OCI-LY1 (cell line): ENCODE results near the gene AJAP1.

ENCODE experiments used
- H2AFZ ChIP-seq: fragments of 200-600 bp; sonication (generic), shearing (Covaris generic); 2 replicates; pipeline ENCODE4 v1.6.0; 2014; ENCODE audit warnings: antibody characterized with exemption, mild to moderate bottlenecking, low read length
- H3F3A ChIP-seq: fragments of 200-600 bp; sonication (generic), shearing (Covaris generic); 2 replicates; pipeline ENCODE4 v1.6.0; 2014; ENCODE audit warnings: mild to moderate bottlenecking, antibody characterized with exemption, low read length, moderate library complexity; ENCODE audit not compliant: insufficient read depth
- H3K27ac ChIP-seq: fragments of 200-600 bp; sonication (generic); 2 replicates; pipeline ENCODE4 v1.5.1; 2014; ENCODE audit warnings: low read length, mixed run types, mild to moderate bottlenecking, low read depth; ENCODE audit not compliant: poor library complexity, severe bottlenecking
- H3K27me3 ChIP-seq: fragments of 200-600 bp; sonication (generic); 2 replicates; pipeline ENCODE4 v1.6.0; 2014; ENCODE audit warnings: antibody characterized with exemption, mild to moderate bottlenecking, low read length, moderate library complexity; ENCODE audit not compliant: insufficient read depth
- H3K36me3 ChIP-seq: fragments of 200-600 bp; sonication (generic); 2 replicates; pipeline ENCODE4 v1.6.1; 2014; ENCODE audit warnings: mild to moderate bottlenecking, antibody characterized with exemption, low read length, moderate library complexity, mixed read lengths; ENCODE audit not compliant: insufficient read depth
- H3K4me1 ChIP-seq: fragments of 200-600 bp; sonication (generic); 2 replicates; pipeline ENCODE4 v1.5.1; 2014; ENCODE audit warnings: mild to moderate bottlenecking, low read length, moderate library complexity; ENCODE audit not compliant: insufficient read depth, severe bottlenecking
- H3K4me2 ChIP-seq: fragments of 200-600 bp; sonication (generic), shearing (Covaris generic); 2 replicates; pipeline ENCODE4 v1.6.1; 2014; ENCODE audit warnings: low read length
- H3K4me3 ChIP-seq: fragments of 200-600 bp; sonication (generic); 2 replicates; pipeline ENCODE4 v1.5.1; 2014; ENCODE audit warnings: low read length, low read depth, mild to moderate bottlenecking, mixed read lengths; ENCODE audit not compliant: poor library complexity, severe bottlenecking
- H3K79me2 ChIP-seq: fragments of 200-600 bp; shearing (Covaris generic); 2 replicates; pipeline ENCODE4 v1.6.1; 2016; ENCODE audit warnings: mixed run types, low read length, mixed read lengths; ENCODE audit not compliant: insufficient read depth
- H3K9ac ChIP-seq: fragments of 200-600 bp; sonication (generic), shearing (Covaris generic); 2 replicates; pipeline ENCODE4 v1.6.1; 2014; ENCODE audit warnings: mild to moderate bottlenecking, low read length, mixed read lengths
- H3K9me2 ChIP-seq: fragments of 200-600 bp; sonication (generic), shearing (Covaris generic); 2 replicates; pipeline ENCODE4 v1.6.1; 2014; ENCODE audit warnings: low read depth, mild to moderate bottlenecking, low read length, mixed read lengths
- H3K9me3 ChIP-seq: fragments of 200-600 bp; shearing (Covaris generic); 2 replicates; pipeline ENCODE4 v1.6.1; 2014; ENCODE audit warnings: low read length, mixed read lengths
- H4K20me1 ChIP-seq: fragments of 200-600 bp; sonication (generic), shearing (Covaris generic); 2 replicates; pipeline ENCODE4 v1.6.0; 2016; ENCODE audit warnings: mild to moderate bottlenecking, low read length; ENCODE audit not compliant: insufficient read depth
- CTCF ChIP-seq: fragments of 200-600 bp; sonication (generic), shearing (Covaris generic); IDR thresholded peaks from 2 replicates; pipeline ENCODE4 v1.5.1; 2017; ENCODE audit warnings: mild to moderate bottlenecking, antibody characterized with exemption, low read length, moderate library complexity, mixed read lengths
- EZH2 ChIP-seq: fragments of 200-600 bp; sonication (generic), shearing (Covaris generic); IDR thresholded peaks from 2 replicates; pipeline ENCODE4 v1.8.0; 2017; ENCODE audit warnings: borderline replicate concordance, mixed run types, mild to moderate bottlenecking, antibody characterized with exemption, low read length, moderate library complexity, mixed read lengths

Gene AJAP1

GRCh38 chr1:4726620-4727341, 72.4 kb downstream of the AJAP1 start:
- Histone ChIP-seq H3K4me3 (no peak overlapping the region), H3K27ac (no peak overlapping the region), H3K4me2 (no peak overlapping the region), H3K27me3 (no peaks in the 10 kb centered on the region), H3F3A (no peaks in the 10 kb centered on the region), H2AFZ (no peak overlapping the region), H3K79me2 (no peaks in the 10 kb centered on the region), H3K9ac (no peak overlapping the region), H3K9me2 (no peaks in the 10 kb centered on the region), H3K4me1 (no peaks in the 10 kb centered on the region), H3K9me3 (no peaks in the 10 kb centered on the region), H3K36me3 (no peaks in the 10 kb centered on the region), H4K20me1 (no peaks in the 10 kb centered on the region)
- no peak for TF ChIP-seq EZH2
- TF ChIP-seq CTCF = no peak

- Histone ChIP-seq H3K9me3 (no peaks in the 10 kb centered on the region), H3K79me2 (no peaks in the 10 kb centered on the region), H3K4me3 (no peak overlapping the region), H3K4me1 (no peaks in the 10 kb centered on the region), H2AFZ (no peak overlapping the region), H3K36me3 (no peaks in the 10 kb centered on the region), H3K27ac (no peak overlapping the region), H3K9me2 (no peaks in the 10 kb centered on the region), H3K27me3 (no peaks in the 10 kb centered on the region), H3K4me2 (no peak overlapping the region), H3F3A (no peaks in the 10 kb centered on the region), H3K9ac (no peak overlapping the region), H4K20me1 (no peaks in the 10 kb centered on the region)
- TF ChIP-seq EZH2 (no peak), CTCF (no peak)
Measured at GRCh38 chr1:4728319-4729089, 74.1 kb downstream of the AJAP1 start.

- Histone ChIP-seq H3K79me2 (no peaks in the 10 kb centered on the region), H3K27me3 (no peaks in the 10 kb centered on the region)
- TF ChIP-seq EZH2 (no peak), CTCF (no peak)
Measured at GRCh38 chr1:4729090-4729471, 74.7 kb downstream of the AJAP1 start.

More at GRCh38 chr1:4729090-4729471, 74.7 kb downstream of the AJAP1 start:
- H3F3A ChIP-seq = no peaks in the 10 kb centered on the region
- no peak overlapping the region for H3K4me2 ChIP-seq
- H3K36me3 ChIP-seq = no peaks in the 10 kb centered on the region
- H2AFZ ChIP-seq = no peak overlapping the region
- H4K20me1 ChIP-seq = no peaks in the 10 kb centered on the region
- H3K27ac ChIP-seq = no peak overlapping the region
- no peaks in the 10 kb centered on the region for H3K9me3 ChIP-seq
- H3K9ac ChIP-seq = no peak overlapping the region
- no peak overlapping the region for H3K4me3 ChIP-seq
- no peaks in the 10 kb centered on the region for H3K4me1 ChIP-seq
- no peaks in the 10 kb centered on the region for H3K9me2 ChIP-seq
